GM23248 (cell line): Measurements from ENCODE around the gene PPARGC1A.

Source experiments
- EZH2 ChIP-seq: fragments of 200-600 bp; sonication (generic); IDR thresholded peaks from 2 replicates; pipeline ENCODE4 v1.6.1; 2018; ENCODE audit warnings: antibody characterized with exemption, mild to moderate bottlenecking; ENCODE audit not compliant: insufficient read depth, poor library complexity, severe bottlenecking
- EZH2phosphoT487 ChIP-seq: fragments of 200-600 bp; sonication (generic); IDR thresholded peaks from 2 replicates; pipeline ENCODE4 v1.6.1; 2018; ENCODE audit warnings: antibody characterized with exemption, moderate library complexity, mild to moderate bottlenecking, low read depth; ENCODE audit not compliant: insufficient read depth

- TF ChIP-seq EZH2 (no peak), EZH2phosphoT487 (no peak)
Measured at GRCh38 chr4:23900636-23901035, 10.8 kb upstream of the PPARGC1A start.
